Astrocyte (in vitro differentiated cells and primary cell): Measurements from ENCODE around the gene ARMH4.

Experiments used
- EZH2 ChIP-seq: IDR thresholded peaks from 2 replicates; pipeline ENCODE4 v1.6.1; 2012; ENCODE audit warnings: mild to moderate bottlenecking, low read length, inconsistent platforms; ENCODE audit not compliant: insufficient read depth
- TF ChIP-seq, protein P1 (sequence below): IDR thresholded peaks from 2 replicates; pipeline ENCODE4 v1.5.1; 2011; ENCODE audit warnings: low read depth, mild to moderate bottlenecking, inconsistent platforms, low read length, moderate library complexity; ENCODE audit not compliant: insufficient read depth

GRCh38 chr14:58151133-58152013 lies 640 bp downstream of the ARMH4 start:
- TF ChIP-seq, protein P1, sequence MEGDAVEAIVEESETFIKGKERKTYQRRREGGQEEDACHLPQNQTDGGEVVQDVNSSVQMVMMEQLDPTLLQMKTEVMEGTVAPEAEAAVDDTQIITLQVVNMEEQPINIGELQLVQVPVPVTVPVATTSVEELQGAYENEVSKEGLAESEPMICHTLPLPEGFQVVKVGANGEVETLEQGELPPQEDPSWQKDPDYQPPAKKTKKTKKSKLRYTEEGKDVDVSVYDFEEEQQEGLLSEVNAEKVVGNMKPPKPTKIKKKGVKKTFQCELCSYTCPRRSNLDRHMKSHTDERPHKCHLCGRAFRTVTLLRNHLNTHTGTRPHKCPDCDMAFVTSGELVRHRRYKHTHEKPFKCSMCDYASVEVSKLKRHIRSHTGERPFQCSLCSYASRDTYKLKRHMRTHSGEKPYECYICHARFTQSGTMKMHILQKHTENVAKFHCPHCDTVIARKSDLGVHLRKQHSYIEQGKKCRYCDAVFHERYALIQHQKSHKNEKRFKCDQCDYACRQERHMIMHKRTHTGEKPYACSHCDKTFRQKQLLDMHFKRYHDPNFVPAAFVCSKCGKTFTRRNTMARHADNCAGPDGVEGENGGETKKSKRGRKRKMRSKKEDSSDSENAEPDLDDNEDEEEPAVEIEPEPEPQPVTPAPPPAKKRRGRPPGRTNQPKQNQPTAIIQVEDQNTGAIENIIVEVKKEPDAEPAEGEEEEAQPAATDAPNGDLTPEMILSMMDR = no peak
- TF ChIP-seq EZH2 = no peak
